ENCODE results near the gene BCL2L15. TPM values are rescaled to one million over a fixed set of nuclear protein-coding genes. Genes with fewer than 3 reads are reported as not detected.

The BCL2L15 gene
- total and polyA plus RNA-seq, 2 of the 13 experiments (the other 11 are each of a cell fraction or from before 2014, with no cell fraction given), result 0.03 to 0.27 TPM

- 0 out of 2 replicates have a peak, but pooled peaks have one; percentile 34 for TF ChIP-seq ZNF142 (CRISPR knock-in tag; IDR thresholded peaks at IDR 0.05)
- TF ChIP-seq NFATC3 (CRISPR knock-in tag; IDR thresholded peaks at IDR 0.05), result no peak; the same call in 1 of the 2 replicates
- no peak for TF ChIP-seq RFX3 (CRISPR knock-in tag; IDR thresholded peaks at IDR 0.05)
- TF ChIP-seq ZBTB3 (CRISPR knock-in tag; IDR thresholded peaks at IDR 0.05; ENCODE audit: borderline replicate concordance, low read depth), result no peak; the same call in 1 of the 2 replicates
- TF ChIP-seq ZNF20 (CRISPR knock-in tag; IDR thresholded peaks at IDR 0.05), result no peak
- TF ChIP-seq PAXIP1 (CRISPR knock-in tag; conservative IDR thresholded peaks at IDR 0.05), result peak; percentile 80
- no peak for TF ChIP-seq TEF (CRISPR knock-in tag; IDR thresholded peaks at IDR 0.05)
- TF ChIP-seq ZNF33B (CRISPR knock-in tag; IDR thresholded peaks at IDR 0.05), result peak; percentile 64; the same call in 1 of the 2 replicates
- TF ChIP-seq ZNF720 (CRISPR knock-in tag; IDR thresholded peaks at IDR 0.05), result no peak
- no peak for TF ChIP-seq NR2F6 (IDR thresholded peaks at IDR 0.05)
- peak; percentile 54; the same call in 1 of the 2 replicates for TF ChIP-seq NR2F6 (CRISPR knock-in tag; IDR thresholded peaks at IDR 0.05)
- TF ChIP-seq, protein P1, sequence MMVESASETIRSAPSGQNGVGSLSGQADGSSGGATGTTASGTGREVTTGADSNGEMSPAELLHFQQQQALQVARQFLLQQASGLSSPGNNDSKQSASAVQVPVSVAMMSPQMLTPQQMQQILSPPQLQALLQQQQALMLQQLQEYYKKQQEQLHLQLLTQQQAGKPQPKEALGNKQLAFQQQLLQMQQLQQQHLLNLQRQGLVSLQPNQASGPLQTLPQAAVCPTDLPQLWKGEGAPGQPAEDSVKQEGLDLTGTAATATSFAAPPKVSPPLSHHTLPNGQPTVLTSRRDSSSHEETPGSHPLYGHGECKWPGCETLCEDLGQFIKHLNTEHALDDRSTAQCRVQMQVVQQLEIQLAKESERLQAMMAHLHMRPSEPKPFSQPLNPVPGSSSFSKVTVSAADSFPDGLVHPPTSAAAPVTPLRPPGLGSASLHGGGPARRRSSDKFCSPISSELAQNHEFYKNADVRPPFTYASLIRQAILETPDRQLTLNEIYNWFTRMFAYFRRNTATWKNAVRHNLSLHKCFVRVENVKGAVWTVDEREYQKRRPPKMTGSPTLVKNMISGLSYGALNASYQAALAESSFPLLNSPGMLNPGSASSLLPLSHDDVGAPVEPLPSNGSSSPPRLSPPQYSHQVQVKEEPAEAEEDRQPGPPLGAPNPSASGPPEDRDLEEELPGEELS (CRISPR knock-in tag; IDR thresholded peaks at IDR 0.05), result peak; percentile 72
- TF ChIP-seq NFYC (CRISPR knock-in tag; IDR thresholded peaks at IDR 0.05), result peak; percentile 82
- TF ChIP-seq BCL6 (CRISPR knock-in tag; IDR thresholded peaks at IDR 0.05), result peak; percentile 58
- peak; percentile 94 for TF ChIP-seq ZNF350 (CRISPR knock-in tag; IDR thresholded peaks at IDR 0.05; ENCODE audit: borderline replicate concordance, low read depth)
- peak; percentile 87; the same call in 1 of the 2 replicates for TF ChIP-seq CBX5 (CRISPR knock-in tag; IDR thresholded peaks at IDR 0.05; ENCODE audit: borderline replicate concordance)
- no peak for TF ChIP-seq ZBTB8A (CRISPR knock-in tag; IDR thresholded peaks at IDR 0.05; ENCODE audit: borderline replicate concordance, low read depth)
Measured at GRCh38 chr1:113904674-113905434, 17.5 kb upstream of the BCL2L15 start, which contains the start of the genes AP4B1 and DCLRE1B (continued).

All from HepG2 (cell line).